Measurements from ENCODE around the gene DCLK1. TPM values are rescaled to one million over a fixed set of nuclear protein-coding genes. Genes with fewer than 3 reads are reported as not detected.

DCLK1 gene
- total and polyA plus RNA-seq, 7 donors = 1.2 to 64.8 (median 10.2) TPM

DNA sequence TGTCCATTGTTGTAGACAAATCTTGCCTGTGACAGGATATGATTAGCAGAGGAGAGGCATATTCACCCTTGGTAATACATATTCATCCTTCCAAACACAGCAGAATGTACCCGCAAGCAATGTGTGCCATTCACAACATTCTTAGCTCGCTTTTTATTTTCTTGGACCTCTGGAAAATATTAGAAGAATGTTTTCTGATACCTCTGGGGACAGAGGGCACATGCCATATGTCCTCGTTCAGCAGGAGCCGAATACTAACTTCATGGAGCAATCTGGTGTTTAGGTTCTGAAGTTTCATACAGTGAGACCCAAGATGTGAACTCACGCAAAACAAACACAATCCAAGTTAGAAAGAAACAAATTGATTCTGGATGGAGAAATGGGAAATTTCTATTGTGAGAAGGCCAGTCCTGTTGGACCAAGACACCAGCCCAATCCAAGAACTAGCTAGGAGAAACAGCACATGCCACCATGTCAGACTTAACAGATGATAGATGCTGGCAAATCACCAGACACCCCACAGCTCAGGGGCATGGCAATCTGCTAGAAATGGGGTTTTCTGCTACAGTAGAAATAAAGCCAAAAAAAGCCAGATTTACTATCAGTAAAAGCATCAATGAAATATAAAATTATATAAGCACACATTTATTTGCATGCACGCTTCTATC, 297.4 kb downstream of the DCLK1 start:
- Histone ChIP-seq H3K9me3 (no peaks in the 10 kb centered on the region), H3K27me3 (no peaks in the 10 kb centered on the region), H3K4me1 (peaks cover 0 to 16% (median 6%) of the 10 kb centered on the region in 4 donors), H3K36me3 (no peaks in the 10 kb centered on the region), H3K27ac (no peak overlapping the region), H3K4me3 (no peak overlapping the region)
- TF ChIP-seq EP300 (IDR thresholded peaks at IDR 0.05) = no peak
- TF ChIP-seq, protein P1, sequence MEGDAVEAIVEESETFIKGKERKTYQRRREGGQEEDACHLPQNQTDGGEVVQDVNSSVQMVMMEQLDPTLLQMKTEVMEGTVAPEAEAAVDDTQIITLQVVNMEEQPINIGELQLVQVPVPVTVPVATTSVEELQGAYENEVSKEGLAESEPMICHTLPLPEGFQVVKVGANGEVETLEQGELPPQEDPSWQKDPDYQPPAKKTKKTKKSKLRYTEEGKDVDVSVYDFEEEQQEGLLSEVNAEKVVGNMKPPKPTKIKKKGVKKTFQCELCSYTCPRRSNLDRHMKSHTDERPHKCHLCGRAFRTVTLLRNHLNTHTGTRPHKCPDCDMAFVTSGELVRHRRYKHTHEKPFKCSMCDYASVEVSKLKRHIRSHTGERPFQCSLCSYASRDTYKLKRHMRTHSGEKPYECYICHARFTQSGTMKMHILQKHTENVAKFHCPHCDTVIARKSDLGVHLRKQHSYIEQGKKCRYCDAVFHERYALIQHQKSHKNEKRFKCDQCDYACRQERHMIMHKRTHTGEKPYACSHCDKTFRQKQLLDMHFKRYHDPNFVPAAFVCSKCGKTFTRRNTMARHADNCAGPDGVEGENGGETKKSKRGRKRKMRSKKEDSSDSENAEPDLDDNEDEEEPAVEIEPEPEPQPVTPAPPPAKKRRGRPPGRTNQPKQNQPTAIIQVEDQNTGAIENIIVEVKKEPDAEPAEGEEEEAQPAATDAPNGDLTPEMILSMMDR (IDR thresholded peaks at IDR 0.05) = no peak
- TF ChIP-seq POLR2AphosphoS5 (IDR thresholded peaks at IDR 0.05) = no peak
- no peak for TF ChIP-seq POLR2A (IDR thresholded peaks at IDR 0.05)
- intact Hi-C loops (cut with DNase I) = no loop called here
- no peak for DNase-seq
- 84 to 93% methylated on average over 6 of the region's 6 CpGs for WGBS, 2 donors

DNA sequence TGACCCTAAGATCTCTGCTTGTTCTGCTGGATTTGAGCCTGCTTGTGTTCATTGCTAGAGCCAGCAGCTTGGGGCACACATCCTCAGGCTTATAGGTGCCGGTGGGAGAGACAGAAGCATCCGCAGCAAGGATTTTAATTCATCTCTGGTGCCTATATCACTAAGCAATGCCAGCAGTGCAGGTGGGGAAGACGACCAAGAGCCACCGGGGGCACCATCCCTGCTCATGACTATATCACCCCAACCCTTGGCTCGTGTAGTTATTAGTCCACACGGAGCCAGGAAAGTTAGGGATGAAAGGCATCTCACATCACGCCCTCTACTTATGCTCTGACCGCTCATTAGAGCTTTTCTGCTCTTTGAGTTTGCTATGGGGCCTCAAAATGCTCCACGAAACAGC, 298.2 kb downstream of the DCLK1 start:
- 83 to 84% methylated on average over 9 of the region's 9 CpGs for WGBS, 2 donors
- no peak for DNase-seq

DNA sequence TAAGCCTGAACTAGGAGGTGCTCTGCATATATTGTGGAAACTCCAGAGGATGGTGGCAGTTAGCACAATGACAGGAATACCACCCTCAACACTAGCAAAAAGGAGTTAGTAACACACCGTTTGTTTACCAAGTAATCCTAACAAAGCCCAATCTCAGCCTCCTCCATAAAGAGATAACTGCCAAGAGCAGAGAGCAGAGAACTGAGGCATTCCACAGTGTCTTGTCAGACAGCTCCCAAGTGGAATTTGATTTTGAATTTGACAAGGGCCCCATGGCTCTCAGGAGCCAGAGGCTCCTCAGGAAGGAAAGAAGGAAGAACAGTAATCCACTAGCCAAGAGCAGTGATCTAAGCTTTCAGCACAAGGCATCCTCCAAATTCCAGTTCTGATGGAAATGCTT, 298.6 kb downstream of the DCLK1 start:
- Histone ChIP-seq H3K4me3 (no peak overlapping the region), H3K4me1 (peaks cover 0 to 16% (median 6%) of the 10 kb centered on the region in 4 donors), H3K27me3 (no peaks in the 10 kb centered on the region), H3K9me3 (no peaks in the 10 kb centered on the region), H3K27ac (no peak overlapping the region), H3K36me3 (no peaks in the 10 kb centered on the region)
- 20 to 65% methylated on average over 1 of the region's 1 CpG for WGBS, 2 donors
- intact Hi-C loops (cut with DNase I) = no loop called here
- no peak for DNase-seq
- TF ChIP-seq, protein P1 (IDR thresholded peaks at IDR 0.05) = no peak
- TF ChIP-seq POLR2A (IDR thresholded peaks at IDR 0.05) (no peak), EP300 (IDR thresholded peaks at IDR 0.05) (no peak), POLR2AphosphoS5 (IDR thresholded peaks at IDR 0.05) (no peak)

More for the DNA sequence above, 298.2 kb downstream of the DCLK1 start:
- Histone ChIP-seq H3K36me3 (no peaks in the 10 kb centered on the region), H3K4me1 (peaks cover 0 to 16% (median 6%) of the 10 kb centered on the region in 4 donors), H3K9me3 (no peaks in the 10 kb centered on the region), H3K4me3 (no peak overlapping the region), H3K27ac (no peak overlapping the region), H3K27me3 (no peaks in the 10 kb centered on the region)
- TF ChIP-seq, protein P1 (IDR thresholded peaks at IDR 0.05) = no peak
- TF ChIP-seq EP300 (IDR thresholded peaks at IDR 0.05) (no peak), POLR2A (IDR thresholded peaks at IDR 0.05) (no peak), POLR2AphosphoS5 (IDR thresholded peaks at IDR 0.05) (no peak)
- intact Hi-C loops (cut with DNase I) = no loop called here

DNA sequence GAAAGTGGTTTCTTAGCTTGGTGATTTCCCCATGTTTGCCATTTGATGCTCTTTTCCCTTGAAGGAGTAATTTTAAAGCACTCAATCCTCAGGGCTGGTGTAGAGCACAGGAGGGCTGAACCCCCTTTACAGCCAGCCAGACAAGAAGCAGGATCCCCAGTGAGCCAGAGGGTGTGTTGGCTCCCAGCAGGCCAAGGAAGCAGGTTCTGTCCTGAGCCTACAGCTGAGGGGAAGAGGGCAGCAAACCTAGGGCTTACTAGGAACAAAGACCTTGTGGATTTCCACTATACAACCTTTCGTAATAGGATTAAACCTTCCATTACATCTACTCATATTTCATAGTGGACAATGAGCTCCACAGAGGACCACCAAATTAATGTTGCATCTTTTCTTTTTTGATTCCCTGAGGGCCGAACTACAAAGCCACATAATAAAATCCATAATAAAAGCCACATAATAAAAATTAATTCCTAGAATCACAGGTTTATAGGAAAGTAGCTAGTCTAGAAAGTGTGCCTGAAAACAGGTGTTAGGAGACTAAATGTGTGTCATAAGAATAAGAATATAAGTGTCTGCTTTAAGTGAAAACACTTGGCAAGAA, 300.2 kb downstream of the DCLK1 start:
- Histone ChIP-seq H3K9me3 (no peaks in the 10 kb centered on the region), H3K27ac (no peak overlapping the region), H3K27me3 (no peaks in the 10 kb centered on the region), H3K4me1 (peaks cover 0 to 8% (median 2%) of the 10 kb centered on the region in 4 donors), H3K4me3 (no peak overlapping the region), H3K36me3 (no peaks in the 10 kb centered on the region)
- DNase-seq = no peak
- TF ChIP-seq POLR2A (IDR thresholded peaks at IDR 0.05) = no peak
- TF ChIP-seq, protein P1 (IDR thresholded peaks at IDR 0.05) = no peak
- TF ChIP-seq POLR2AphosphoS5 (IDR thresholded peaks at IDR 0.05) = no peak
- no peak for TF ChIP-seq EP300 (IDR thresholded peaks at IDR 0.05)
- intact Hi-C loops (cut with DNase I) = no loop called here
- 80 to 93% methylated on average over 2 of the region's 2 CpGs for WGBS, 2 donors
